ENCODE results near the gene DGAT2. TPM values are rescaled to one million over a fixed set of nuclear protein-coding genes. Genes with fewer than 3 reads are reported as not detected.

Gene DGAT2, protein sequence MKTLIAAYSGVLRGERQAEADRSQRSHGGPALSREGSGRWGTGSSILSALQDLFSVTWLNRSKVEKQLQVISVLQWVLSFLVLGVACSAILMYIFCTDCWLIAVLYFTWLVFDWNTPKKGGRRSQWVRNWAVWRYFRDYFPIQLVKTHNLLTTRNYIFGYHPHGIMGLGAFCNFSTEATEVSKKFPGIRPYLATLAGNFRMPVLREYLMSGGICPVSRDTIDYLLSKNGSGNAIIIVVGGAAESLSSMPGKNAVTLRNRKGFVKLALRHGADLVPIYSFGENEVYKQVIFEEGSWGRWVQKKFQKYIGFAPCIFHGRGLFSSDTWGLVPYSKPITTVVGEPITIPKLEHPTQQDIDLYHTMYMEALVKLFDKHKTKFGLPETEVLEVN
- 0.76 TPM for total RNA-seq (ENCODE audit: unreplicated experiment)
- long read RNA-seq, result 0 reads

GRCh38 chr11:75768112-75768908, at the start of gene DGAT2:
DGAT2 (plus strand) TSS chr11:75768778; CDS start chr11:75768992, 214 bp downstream.
- peak; percentile 79 for DNase-seq
- no peak for TF ChIP-seq CTCF (IDR thresholded peaks at IDR 0.05; ENCODE audit: partially characterized antibody, unreplicated experiment)
- H3K4me1 Mint-ChIP-seq (ENCODE audit: low read depth, unreplicated experiment), result no peaks in the 10 kb centered on the region
- H3K9me3 Mint-ChIP-seq (ENCODE audit: unreplicated experiment), result peaks cover 7% of the 10 kb centered on the region
- peak within 1 kb of the TSS; percentile 78 for H3K4me3 Mint-ChIP-seq (ENCODE audit: unreplicated experiment)
- no peak within 1 kb of the TSS for H3K27ac Mint-ChIP-seq (ENCODE audit: unreplicated experiment)
- no peaks in the 10 kb centered on the region for H3K36me3 Mint-ChIP-seq (ENCODE audit: unreplicated experiment)
- H3K27me3 Mint-ChIP-seq (ENCODE audit: unreplicated experiment), result peaks cover 10% of the 10 kb centered on the region

DNA sequence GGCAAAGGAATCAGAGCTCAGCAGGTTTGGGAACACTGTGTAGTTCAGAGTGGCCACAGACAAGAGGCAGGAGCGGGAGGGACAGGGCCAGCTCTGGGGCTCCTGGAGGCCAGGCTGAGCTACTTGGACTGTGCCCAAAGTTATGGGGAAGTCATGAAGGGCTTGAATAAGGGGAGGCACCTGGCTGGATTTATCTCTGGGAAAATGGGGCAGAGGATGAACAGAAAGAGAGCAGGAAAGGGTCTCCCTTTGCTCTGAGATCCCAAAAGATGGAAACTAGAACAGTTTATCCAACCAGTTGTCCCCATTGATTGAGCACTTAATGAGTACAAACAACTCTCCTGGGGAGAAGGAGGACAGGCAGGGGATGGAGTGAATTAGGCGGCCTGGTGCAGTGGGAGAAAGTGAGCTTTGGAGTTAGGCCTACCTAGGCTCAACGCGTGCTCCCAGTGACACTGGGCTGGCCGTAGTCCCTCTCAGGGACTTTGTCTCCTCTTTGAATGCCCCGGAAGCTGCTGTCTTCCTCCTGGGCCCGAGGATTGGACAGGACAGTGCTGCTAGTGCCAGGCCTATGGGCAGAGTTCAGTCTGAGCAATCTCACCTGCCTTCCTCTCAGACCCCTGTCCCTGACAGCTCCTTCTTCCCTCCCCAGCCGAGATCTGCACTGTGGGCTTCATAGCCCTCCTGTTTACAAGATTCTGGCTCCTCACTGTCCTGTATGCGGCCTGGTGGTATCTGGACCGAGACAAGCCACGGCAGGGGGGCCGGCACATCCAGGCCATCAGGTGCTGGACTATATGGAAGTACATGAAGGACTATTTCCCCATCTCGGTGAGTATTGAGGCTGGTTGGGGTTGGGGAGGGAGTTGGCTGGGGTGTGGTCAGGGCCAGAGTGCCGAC, 49.0 kb upstream of the DGAT2 start:
- Mint-ChIP-seq H3K36me3 (ENCODE audit: unreplicated experiment) (peaks cover 6% of the 10 kb centered on the region), H3K4me3 (ENCODE audit: unreplicated experiment) (no peak overlapping the region), H3K27ac (ENCODE audit: unreplicated experiment) (no peak overlapping the region), H3K9me3 (ENCODE audit: unreplicated experiment) (peaks cover 4% of the 10 kb centered on the region), H3K27me3 (ENCODE audit: unreplicated experiment) (peaks cover 7% of the 10 kb centered on the region), H3K4me1 (ENCODE audit: low read depth, unreplicated experiment) (no peaks in the 10 kb centered on the region)
- DNase-seq, result no peak
- no peak for TF ChIP-seq CTCF (IDR thresholded peaks at IDR 0.05; ENCODE audit: partially characterized antibody, unreplicated experiment)

GRCh38 chr11:75720639-75721038, 47.9 kb upstream of the DGAT2 start:
- Mint-ChIP-seq H3K9me3 (ENCODE audit: unreplicated experiment) (peaks cover 4% of the 10 kb centered on the region), H3K36me3 (ENCODE audit: unreplicated experiment) (peaks cover 6% of the 10 kb centered on the region), H3K4me1 (ENCODE audit: low read depth, unreplicated experiment) (no peaks in the 10 kb centered on the region), H3K27me3 (ENCODE audit: unreplicated experiment) (peaks cover 7% of the 10 kb centered on the region), H3K27ac (ENCODE audit: unreplicated experiment) (no peak overlapping the region), H3K4me3 (ENCODE audit: unreplicated experiment) (no peak overlapping the region)
- no peak for TF ChIP-seq CTCF (IDR thresholded peaks at IDR 0.05; ENCODE audit: partially characterized antibody, unreplicated experiment)
- DNase-seq, result no peak

GRCh38 chr11:75721852-75722668, 46.5 kb upstream of the DGAT2 start:
- Mint-ChIP-seq H3K27me3 (ENCODE audit: unreplicated experiment) (peaks cover 5% of the 10 kb centered on the region), H3K36me3 (ENCODE audit: unreplicated experiment) (peaks cover 2% of the 10 kb centered on the region), H3K9me3 (ENCODE audit: unreplicated experiment) (peaks cover 3% of the 10 kb centered on the region), H3K4me1 (ENCODE audit: low read depth, unreplicated experiment) (no peaks in the 10 kb centered on the region), H3K27ac (ENCODE audit: unreplicated experiment) (no peak overlapping the region), H3K4me3 (ENCODE audit: unreplicated experiment) (no peak overlapping the region)
- TF ChIP-seq CTCF (IDR thresholded peaks at IDR 0.05; ENCODE audit: partially characterized antibody, unreplicated experiment), result no peak
- no peak for DNase-seq

Data from glutamatergic neuron (in vitro differentiated cells).